ENCODE data around the gene CFAP43.

GRCh38 chr10:104100795-104101194 is 131.4 kb downstream of the CFAP43 start:
- no peak for TF ChIP-seq PBX3 (IDR thresholded peaks at IDR 0.05; ENCODE audit: insufficient replicate concordance, low read depth, low read length)
- TF ChIP-seq CTCF (IDR thresholded peaks at IDR 0.05 in 2 of 3, conservative IDR thresholded peaks at IDR 0.05 in 1 of 3; ENCODE audit: control insufficient read depth in 2 of 3, extremely low read depth in 1 of 3, insufficient read depth in 1 of 3, low read depth in 3 of 3, low read length in 3 of 3), result no peak
- no peak for TF ChIP-seq POLR2A (IDR thresholded peaks at IDR 0.05; ENCODE audit: low read depth, low read length)
- TF ChIP-seq CEBPB (IDR thresholded peaks at IDR 0.05; ENCODE audit: borderline replicate concordance in 1 of 2, low read depth in 2 of 2, low read length in 2 of 2), result no peak
- no peak for TF ChIP-seq SP1 (IDR thresholded peaks at IDR 0.05; ENCODE audit: low read depth, low read length)
- no peak for TF ChIP-seq MYC (IDR thresholded peaks at IDR 0.05; ENCODE audit: insufficient read depth, insufficient read length, insufficient replicate concordance, low read length, severe bottlenecking)
- TF ChIP-seq TAF1 (IDR thresholded peaks at IDR 0.05; ENCODE audit: borderline replicate concordance, low read depth, low read length), result no peak
- no peak for TF ChIP-seq EGR1 (IDR thresholded peaks at IDR 0.05; ENCODE audit: borderline replicate concordance in 1 of 2, low read depth in 2 of 2, low read length in 2 of 2)
- TF ChIP-seq HDGF (IDR thresholded peaks at IDR 0.05), result no peak
- no peak for TF ChIP-seq ETV6 (conservative IDR thresholded peaks at IDR 0.05 in 1 of 2, IDR thresholded peaks at IDR 0.05 in 1 of 2; ENCODE audit: borderline replicate concordance in 1 of 2, low read depth in 1 of 2)

Measured in GM12878 (cell line).